Keratinocyte (primary cell): ENCODE measurements around the gene CFAP61. TPM values are rescaled to one million over a fixed set of nuclear protein-coding genes. Genes with fewer than 3 reads are reported as not detected.

ENCODE experiments used
- DNase-seq: peaks from one replicate; pipeline ENCODE4 v3.0.0-alpha.2; 2011; ENCODE audit warnings: low read depth, missing footprints, low spot score
- FAIRE-seq: peaks from 2 replicates; lab custom pipeline; 2011; peaks lifted over from hg19 to GRCh38; lab: Jason Lieb, UNC
- H2AFZ ChIP-seq: 2 replicates; pipeline ENCODE4 v1.6.0; 2012; ENCODE audit warnings: low read length, control low read depth, inconsistent platforms; ENCODE audit not compliant: control insufficient read depth
- H3K27ac ChIP-seq: 2 replicates; pipeline ENCODE4 v1.5.1; 2011; ENCODE audit warnings: low read length; ENCODE audit not compliant: control insufficient read depth, insufficient read depth
- H3K27me3 ChIP-seq: 3 replicates; pipeline ENCODE4 v1.6.0; 2011; ENCODE audit warnings: low read length; ENCODE audit not compliant: control insufficient read depth, insufficient read depth; ENCODE audit errors: extremely low read depth
- H3K36me3 ChIP-seq, 2 experiments: 2 replicates in 1 of 2; 3 replicates in 1 of 2; pipeline ENCODE4 v1.5.1; 2011; ENCODE audit warnings: low read length in 2 of 2, mild to moderate bottlenecking in 1 of 2; ENCODE audit not compliant: control insufficient read depth in 2 of 2, insufficient read depth in 2 of 2; ENCODE audit errors: extremely low read depth in 1 of 2
- H3K4me1 ChIP-seq: 3 replicates; pipeline ENCODE4 v1.5.1; 2011; ENCODE audit warnings: low read length; ENCODE audit not compliant: control insufficient read depth, insufficient read depth; ENCODE audit errors: extremely low read depth
- H3K4me2 ChIP-seq: 3 replicates; pipeline ENCODE4 v1.6.0; 2011; ENCODE audit warnings: low read depth, low read length; ENCODE audit not compliant: control insufficient read depth, insufficient read depth; ENCODE audit errors: extremely low read depth
- H3K4me3 ChIP-seq, 3 experiments: fragments of 200-600 bp in 1 of 3; sonication (generic) in 1 of 3; 2 replicates in 2 of 3; 3 replicates in 1 of 3; pipeline ENCODE4 v1.5.1; 2011 to 2016; ENCODE audit warnings: low read length in 3 of 3, mild to moderate bottlenecking in 3 of 3, control low read depth in 2 of 3, inconsistent platforms in 1 of 3, low read depth in 1 of 3, mixed read lengths in 1 of 3, mixed run types in 1 of 3, moderate library complexity in 1 of 3; ENCODE audit not compliant: control insufficient read depth in 2 of 3, insufficient read depth in 2 of 3; ENCODE audit errors: extremely low read depth in 1 of 3
- H3K79me2 ChIP-seq: 2 replicates; pipeline ENCODE4 v1.6.0; 2012; ENCODE audit warnings: low read length; ENCODE audit not compliant: control insufficient read depth, insufficient read depth
- H3K9ac ChIP-seq: 3 replicates; pipeline ENCODE4 v1.6.0; 2011; ENCODE audit warnings: low read length; ENCODE audit not compliant: control insufficient read depth, insufficient read depth; ENCODE audit errors: extremely low read depth
- H3K9me1 ChIP-seq: 3 replicates; pipeline ENCODE4 v1.6.0; 2011; ENCODE audit warnings: low read length; ENCODE audit not compliant: control insufficient read depth, insufficient read depth; ENCODE audit errors: extremely low read depth
- H3K9me3 ChIP-seq: 2 replicates; pipeline ENCODE4 v1.5.1; 2012; ENCODE audit warnings: low read depth, low read length; ENCODE audit not compliant: control insufficient read depth
- H4K20me1 ChIP-seq: 3 replicates; pipeline ENCODE4 v1.6.0; 2011; ENCODE audit warnings: low read length; ENCODE audit not compliant: control insufficient read depth, insufficient read depth; ENCODE audit errors: extremely low read depth
- CTCF ChIP-seq, 3 experiments: IDR thresholded peaks in 1 of 3; conservative IDR thresholded peaks in 1 of 3; optimal IDR thresholded peaks in 1 of 3; 2 replicates in 2 of 3; 3 replicates in 1 of 3; pipeline versions ENCODE3 to v1.5.1; 2011; ENCODE audit warnings: low read length in 3 of 3, mild to moderate bottlenecking in 3 of 3, moderate library complexity in 2 of 3, control low read depth in 1 of 3, inconsistent platforms in 1 of 3; ENCODE audit not compliant: insufficient read depth in 2 of 3; ENCODE audit errors: extremely low read depth in 1 of 3
- EZH2 ChIP-seq: IDR thresholded peaks from one replicate; pipeline ENCODE4 v1.6.1; 2012; ENCODE audit warnings: inconsistent platforms, mild to moderate bottlenecking, low read length, moderate library complexity
- dilution Hi-C: fragments of 300-500 bp; cut with MboI; formaldehyde crosslinking; loops from one replicate; pipeline ENCODE4 v1.7.0; 2020; ENCODE audit warnings: low sequenced_read_pairs; ENCODE audit not compliant: extremely low pct_ligation_motif_present
- polyA plus RNA-seq, 5 experiments: library from polyadenylated mRNA; depleted of rRNA in 3 of 5; stranded (reverse) in 3 of 5; stranded (forward) in 1 of 5; unstranded in 1 of 5; fragments of >200 nt; gene quantifications; 1 replicate in 1 of 5; 2 replicates in 3 of 5; 3 replicates in 1 of 5; pipeline versions ENCODE4 v1.2.1 to v1.2.3, GENCODE V29; 2011 to 2012; ENCODE audit warnings: missing spikeins in 2 of 5, low read depth in 1 of 5, low replicate concordance in 1 of 5

The CFAP61 gene
- polyA plus RNA-seq, 1 donor (not counting 4 experiments of a cell fraction or from before 2014, with no cell fraction given), result 0.25 TPM

GRCh38 chr20:20021835-20022234, 30.5 kb upstream of the CFAP61 start:
- Histone ChIP-seq H3K27me3 (no peaks in the 10 kb centered on the region), H3K36me3 (peaks cover 8 to 34% of the 10 kb centered on the region in 2 experiments), H3K9me1 (peaks cover 2% of the 10 kb centered on the region), H3K9me3 (no peaks in the 10 kb centered on the region), H4K20me1 (no peaks in the 10 kb centered on the region), H3K4me3 (no peak overlapping the region), H3K79me2 (peaks cover 95% of the 10 kb centered on the region), H3K9ac (no peak overlapping the region), H3K4me1 (peaks cover 19% of the 10 kb centered on the region), H3K4me2 (no peak overlapping the region), H3K27ac (no peak overlapping the region), H2AFZ (no peak overlapping the region)
- dilution Hi-C loops, result no loop called here
- TF ChIP-seq CTCF (optimal IDR thresholded peaks at IDR 0.05 in 1 of 3, IDR thresholded peaks at IDR 0.05 in 1 of 3, conservative IDR thresholded peaks at IDR 0.05 in 1 of 3; ENCODE audit: extremely low read depth in 1 of 3, insufficient read depth in 2 of 3, low read length in 3 of 3) (no peak), EZH2 (no peak)
- FAIRE-seq (no peak), DNase-seq (no peak)

GRCh38 chr20:20022498-20022897, 29.8 kb upstream of the CFAP61 start:
- no peaks in the 10 kb centered on the region for H4K20me1 ChIP-seq
- dilution Hi-C loops, result no loop called here
- FAIRE-seq, result no peak

More at GRCh38 chr20:20022498-20022897, 29.8 kb upstream of the CFAP61 start:
- Histone ChIP-seq H3K27me3 (no peaks in the 10 kb centered on the region), H3K27ac (no peak overlapping the region), H3K9me3 (no peaks in the 10 kb centered on the region), H3K9ac (no peak overlapping the region), H3K36me3 (peaks cover 9 to 37% of the 10 kb centered on the region in 2 experiments), H3K4me1 (peaks cover 19% of the 10 kb centered on the region), H3K4me3 (no peak overlapping the region), H3K79me2 (peaks cover 98% of the 10 kb centered on the region), H3K9me1 (peaks cover 2% of the 10 kb centered on the region), H3K4me2 (no peak overlapping the region), H2AFZ (no peak overlapping the region)
- DNase-seq, result no peak
- no peak for TF ChIP-seq CTCF (optimal IDR thresholded peaks at IDR 0.05 in 1 of 3, IDR thresholded peaks at IDR 0.05 in 1 of 3, conservative IDR thresholded peaks at IDR 0.05 in 1 of 3; ENCODE audit: extremely low read depth in 1 of 3, insufficient read depth in 2 of 3, low read length in 3 of 3)
- no peak for TF ChIP-seq EZH2
